Skeletal muscle cell (primary cell): ENCODE measurements around the gene TMEM229B.

ENCODE experiments used
- DNase-seq: peaks from one replicate; pipeline ENCODE4 v3.0.0-alpha.2; 2010; ENCODE audit warnings: low read depth
- H3K4me3 ChIP-seq: 2 replicates; pipeline ENCODE4 v1.5.1; 2011; ENCODE audit warnings: low read depth, mild to moderate bottlenecking, control low read depth, low read length, moderate library complexity

TMEM229B gene

GRCh38 chr14:67491741-67492507, 3.4 kb upstream of the TMEM229B start:
- no peak overlapping the region for H3K4me3 ChIP-seq
- no peak for DNase-seq

GRCh38 chr14:67491285-67491684, 2.8 kb upstream of the TMEM229B start:
- H3K4me3 ChIP-seq = no peak overlapping the region
- DNase-seq = no peak

GRCh38 chr14:67490196-67490595, 1.7 kb upstream of the TMEM229B start:
- DNase-seq = no peak
- no peak overlapping the region for H3K4me3 ChIP-seq

DNA sequence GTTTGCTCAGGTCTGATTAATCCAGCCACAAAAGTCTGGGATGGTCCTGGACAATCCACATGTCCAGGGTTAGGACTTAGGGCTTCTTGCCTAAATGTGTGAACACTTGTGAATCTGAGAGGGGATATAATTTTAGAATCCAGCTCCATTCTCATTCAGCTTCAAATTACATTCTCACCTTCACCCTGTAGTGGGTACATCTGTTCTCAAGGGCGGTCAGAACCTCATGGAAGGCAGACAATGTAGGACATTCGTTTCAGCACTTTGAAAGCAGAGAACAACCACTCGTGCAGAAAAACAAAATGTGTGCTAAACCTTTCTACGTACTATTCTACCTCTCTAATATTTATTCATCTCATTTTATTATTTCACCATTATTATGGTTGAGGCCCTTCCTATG, 1.2 kb downstream of the TMEM229B start:
- no peak for DNase-seq
- no peak overlapping the region for H3K4me3 ChIP-seq

GRCh38 chr14:67486890-67487289, 1.6 kb downstream of the TMEM229B start:
- H3K4me3 ChIP-seq = no peak overlapping the region

GRCh38 chr14:67485501-67486095, 2.9 kb downstream of the TMEM229B start:
- H3K4me3 ChIP-seq = no peak overlapping the region
- no peak for DNase-seq

More at GRCh38 chr14:67486890-67487289, 1.6 kb downstream of the TMEM229B start:
- DNase-seq = no peak

DNA sequence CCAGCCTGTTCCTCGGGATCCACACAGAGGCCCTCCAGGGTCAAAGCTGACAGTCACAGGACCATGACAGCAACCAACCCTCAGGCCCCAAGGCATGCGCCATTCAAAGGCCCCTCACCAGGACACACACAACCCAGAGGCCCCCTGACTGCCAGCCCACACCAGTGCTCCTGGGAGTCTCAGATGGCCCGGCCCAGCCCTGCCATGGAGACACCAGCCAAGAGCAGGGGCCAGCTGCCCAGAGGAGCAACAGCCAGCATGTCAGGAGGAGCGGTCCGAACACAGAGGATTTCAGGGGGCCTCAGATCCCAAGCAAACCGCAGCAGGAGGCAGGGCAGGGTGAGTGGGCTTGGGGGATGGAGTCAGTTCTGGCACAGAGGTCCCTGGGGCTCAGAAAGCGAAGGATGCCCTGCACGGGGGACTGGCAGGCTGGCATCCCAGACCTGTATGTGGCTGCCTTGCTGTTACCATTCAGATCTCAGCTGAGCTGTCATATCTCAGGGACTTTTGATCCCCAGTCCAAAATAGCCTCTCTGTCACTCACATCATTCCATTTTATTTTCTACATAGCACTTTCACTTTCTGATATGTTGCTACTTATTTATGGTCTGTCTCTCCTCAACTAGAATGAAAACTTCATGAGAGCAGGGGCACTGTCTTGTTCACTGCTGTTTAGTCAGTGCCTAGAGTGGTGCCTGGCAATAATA, 4.8 kb downstream of the TMEM229B start:
- no peak for DNase-seq
- H3K4me3 ChIP-seq = no peak overlapping the region

- H3K4me3 ChIP-seq = no peak overlapping the region
- DNase-seq = no peak
Measured at GRCh38 chr14:67482231-67483164, 6.0 kb downstream of the TMEM229B start.

DNA sequence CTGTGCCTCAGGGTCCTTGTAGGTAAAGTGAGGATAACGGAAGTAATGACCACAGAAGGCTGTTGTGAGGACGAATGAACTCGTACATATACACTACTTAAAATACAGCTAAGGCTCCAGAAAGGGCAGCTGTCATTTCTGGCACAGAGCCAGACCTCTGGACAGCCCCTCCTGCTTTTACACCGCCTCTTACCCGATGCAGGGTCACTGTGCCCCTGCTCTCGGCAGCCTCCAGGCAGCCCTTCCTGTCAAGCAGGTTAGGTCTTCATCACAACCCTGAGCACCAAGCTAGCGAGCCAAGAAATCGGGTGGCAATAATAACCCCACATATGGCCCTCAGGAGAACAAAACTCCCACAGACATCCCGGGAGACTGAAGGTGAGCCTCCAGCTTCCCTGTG, 8.5 kb downstream of the TMEM229B start:
- no peak overlapping the region for H3K4me3 ChIP-seq

DNA sequence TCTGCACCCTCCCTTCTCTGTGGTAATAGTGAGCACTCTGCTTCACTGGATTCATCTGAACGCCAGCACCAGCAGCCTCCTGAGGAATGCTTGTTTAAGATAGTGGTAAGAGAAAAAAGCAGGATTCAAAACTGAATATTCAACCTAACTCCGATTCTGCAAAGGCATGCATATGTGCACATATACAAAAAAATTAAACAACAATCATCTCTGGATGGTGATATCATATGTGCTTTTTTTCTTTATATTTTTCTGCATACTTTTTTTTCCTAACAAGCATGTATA, 9.8 kb downstream of the TMEM229B start:
- H3K4me3 ChIP-seq = no peak overlapping the region
- DNase-seq = no peak

More for the DNA sequence above, 8.5 kb downstream of the TMEM229B start:
- DNase-seq = no peak

DNA sequence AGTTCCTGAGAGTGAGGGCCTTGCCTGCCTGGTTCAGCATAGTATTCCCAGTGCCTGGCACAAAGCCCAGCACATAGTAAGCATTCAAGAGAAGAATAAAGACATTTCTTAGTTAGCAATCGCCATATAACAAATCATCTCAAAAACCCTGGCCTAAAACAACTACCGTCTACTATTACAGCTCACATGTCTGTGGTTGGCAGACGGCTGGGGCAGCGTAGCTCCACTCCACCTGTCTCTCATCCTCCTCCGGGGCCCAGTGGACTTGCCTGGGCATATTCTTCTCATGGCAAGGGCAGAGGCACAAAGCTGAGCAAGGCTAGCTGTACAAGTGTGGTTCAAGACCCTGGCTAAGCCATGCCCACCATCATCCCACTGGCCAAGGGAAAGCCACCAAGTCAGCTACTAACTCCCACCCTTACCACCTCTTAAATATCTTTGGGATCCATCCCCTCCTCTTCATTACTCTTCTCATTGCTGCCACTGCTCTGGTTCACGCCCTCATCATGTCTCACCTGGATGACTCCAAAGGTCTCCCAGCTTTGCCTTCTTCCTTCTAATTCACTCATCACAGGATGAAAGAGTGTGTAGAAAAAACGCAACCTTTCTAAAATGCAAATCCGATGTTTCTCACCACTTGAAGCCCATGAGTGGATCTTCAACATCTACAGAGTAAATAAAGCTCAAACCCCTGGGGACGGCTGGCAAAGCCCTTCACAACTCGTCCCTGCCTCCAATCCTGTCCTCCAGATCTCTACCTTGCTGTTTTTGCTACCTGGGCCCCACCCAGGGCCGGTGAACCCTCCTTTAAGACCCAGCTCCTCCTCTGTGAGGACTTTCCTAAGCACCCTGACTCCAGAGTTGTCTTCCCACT, 10.4 kb downstream of the TMEM229B start:
- no peak for DNase-seq
- no peak overlapping the region for H3K4me3 ChIP-seq

DNA sequence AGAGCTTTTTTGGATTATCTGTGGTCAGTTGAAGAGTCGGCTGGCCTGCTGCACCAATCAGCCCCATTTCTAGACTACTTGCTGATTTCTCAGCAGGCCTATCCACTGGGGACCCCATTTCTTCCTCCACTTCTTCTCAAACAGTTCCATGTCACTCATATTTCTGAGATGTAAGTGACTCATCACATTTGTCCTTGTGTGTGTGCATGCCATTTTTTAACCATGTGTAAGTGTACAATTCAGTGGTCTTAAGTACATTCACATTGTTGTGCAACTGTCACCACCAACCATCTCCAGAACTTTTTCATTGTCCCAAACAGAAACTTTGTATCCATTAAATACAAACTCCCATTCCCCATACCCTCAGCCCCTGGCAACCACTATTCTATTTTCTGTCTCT, 14.2 kb downstream of the TMEM229B start:
- H3K4me3 ChIP-seq = no peak overlapping the region
- DNase-seq = no peak

- no peak for DNase-seq
- no peak overlapping the region for H3K4me3 ChIP-seq
Measured at GRCh38 chr14:67473290-67474082, 15.0 kb downstream of the TMEM229B start.

DNA sequence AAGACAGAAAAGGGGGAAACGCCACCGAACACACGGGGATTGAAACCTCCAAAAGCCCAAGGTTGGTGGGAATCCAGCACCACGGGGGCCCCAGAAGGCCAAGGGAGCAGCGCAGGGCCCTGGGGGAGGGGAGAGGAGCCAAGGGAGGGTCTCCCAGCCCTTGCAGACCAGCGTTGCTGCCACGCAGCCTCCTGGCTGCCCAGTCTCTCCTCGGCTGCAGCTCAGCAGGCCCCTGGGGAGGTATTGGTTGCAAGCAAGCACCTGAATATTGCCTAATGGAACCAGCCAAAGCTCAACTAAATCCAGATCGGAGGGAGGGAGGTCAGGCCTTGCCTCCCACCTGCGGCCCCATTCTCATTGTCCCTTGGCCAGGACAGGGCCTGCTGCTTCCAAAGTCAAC, 15.8 kb downstream of the TMEM229B start:
- DNase-seq = no peak
- H3K4me3 ChIP-seq = no peak overlapping the region

- H3K4me3 ChIP-seq = no peak overlapping the region
- DNase-seq = no peak
Measured at GRCh38 chr14:67469954-67470353, 18.6 kb downstream of the TMEM229B start.

GRCh38 chr14:67468378-67468730, 20.2 kb downstream of the TMEM229B start:
- no peak for DNase-seq
- H3K4me3 ChIP-seq = no peak overlapping the region

- DNase-seq = no peak
- no peak overlapping the region for H3K4me3 ChIP-seq
Measured at GRCh38 chr14:67467134-67467533, 21.4 kb downstream of the TMEM229B start.

DNA sequence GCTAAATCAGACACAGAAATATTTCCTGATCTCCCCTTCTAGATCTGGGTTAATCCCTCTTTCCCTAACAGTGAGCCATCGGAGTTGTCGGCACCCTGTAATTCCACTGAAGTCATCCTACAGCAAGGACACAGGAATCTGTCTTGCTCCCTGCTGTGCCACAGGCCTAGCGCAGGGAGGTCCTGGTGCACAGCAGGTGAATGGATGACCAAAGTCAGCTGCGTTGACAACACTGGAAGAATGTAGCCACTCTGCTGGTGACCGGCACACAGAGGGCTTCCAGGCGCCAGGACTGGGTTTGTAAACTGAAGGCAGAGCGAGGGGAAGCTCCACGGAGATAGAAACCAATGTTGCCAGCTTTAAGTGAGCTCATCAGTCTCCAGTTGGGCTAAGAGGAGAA, 23.6 kb downstream of the TMEM229B start:
- no peak for DNase-seq
- no peak overlapping the region for H3K4me3 ChIP-seq
